ENCODE data around the gene ODAD4. TPM values are rescaled to one million over a fixed set of nuclear protein-coding genes. Genes with fewer than 3 reads are reported as not detected.

The ODAD4 gene
- total RNA-seq, 1 donor: 0.54 TPM

GRCh38 chr17:41937970-41938954 is 7.8 kb downstream of the ODAD4 start:
- peak in 2 of 3 donors; percentile 45 to 50 for DNase-seq (ENCODE audit: low read depth in 2 of 3, low spot score in 2 of 3)

- DNase-seq (ENCODE audit: low read depth in 2 of 3, low spot score in 2 of 3): no peak
Measured at GRCh38 chr17:41939044-41939692, 8.8 kb downstream of the ODAD4 start.

DNA sequence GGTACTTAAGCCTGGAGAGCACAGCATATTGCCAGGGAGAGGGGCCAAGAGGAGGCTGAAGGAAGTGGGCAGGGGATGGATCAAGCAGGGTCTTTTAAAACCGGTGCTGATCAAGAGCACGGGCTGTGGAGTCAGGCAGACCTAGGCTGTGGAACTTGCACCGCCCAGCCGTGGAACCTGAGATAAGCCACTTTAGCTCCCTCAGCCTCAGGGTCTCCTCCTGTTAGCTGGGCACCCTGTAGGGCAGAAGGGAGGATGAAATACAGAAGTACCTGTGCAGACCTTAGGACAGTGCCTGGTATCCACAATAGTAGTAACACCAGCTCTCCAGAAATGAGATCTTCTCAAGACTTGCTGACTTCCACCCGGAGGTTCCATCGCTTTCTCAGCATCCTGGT is 9.3 kb downstream of the ODAD4 start:
- no peak for DNase-seq (ENCODE audit: low read depth in 2 of 3, low spot score in 2 of 3)

GRCh38 chr17:41941168-41941567 is 10.8 kb downstream of the ODAD4 start:
- DNase-seq (ENCODE audit: low read depth in 2 of 3, low spot score in 2 of 3): no peak

GRCh38 chr17:41942626-41943373 is 12.4 kb downstream of the ODAD4 start:
- DNase-seq (ENCODE audit: low read depth in 2 of 3, low spot score in 2 of 3): no peak

DNA sequence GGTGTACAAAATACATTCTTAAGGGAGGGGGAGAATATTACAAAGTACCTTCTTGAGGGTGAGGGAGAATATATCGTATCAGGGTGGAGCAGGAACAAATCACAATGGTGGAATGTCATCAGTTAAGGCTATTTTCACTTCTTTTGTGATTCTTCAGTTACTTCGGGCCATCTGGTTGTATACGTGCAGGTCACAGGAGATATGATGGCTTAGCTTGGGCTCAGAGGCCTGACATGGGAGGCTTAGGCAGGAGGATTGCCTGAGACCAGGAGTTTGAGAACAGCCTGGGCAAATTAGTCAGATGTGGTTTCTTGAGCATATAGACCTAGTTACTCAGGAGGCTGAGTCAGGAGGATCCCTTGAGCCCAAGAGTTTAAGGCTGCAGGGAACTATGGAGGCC is 13.1 kb downstream of the ODAD4 start:
- no peak for DNase-seq (ENCODE audit: low read depth in 2 of 3, low spot score in 2 of 3)

DNA sequence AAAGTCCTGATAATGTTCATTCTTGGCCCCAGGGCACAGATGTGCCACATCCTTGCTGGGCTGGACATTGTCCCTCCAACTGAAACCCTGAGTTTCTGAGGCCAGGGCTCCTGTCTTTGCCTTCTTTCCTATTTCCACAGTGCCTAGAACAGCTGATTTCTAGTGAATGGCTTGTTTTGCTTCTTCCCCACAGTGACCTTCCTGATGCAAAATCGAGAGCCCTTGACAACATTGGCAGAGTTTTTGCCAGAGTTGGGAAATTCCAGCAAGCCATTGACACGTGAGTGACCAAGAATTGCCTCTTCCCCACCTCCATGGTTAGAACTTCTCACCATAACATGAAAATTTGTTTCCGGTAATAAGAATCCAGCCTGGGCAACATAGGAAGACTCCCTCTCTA is 14.5 kb downstream of the ODAD4 start:
- no peak for DNase-seq (ENCODE audit: low read depth in 2 of 3, low spot score in 2 of 3)

DNA sequence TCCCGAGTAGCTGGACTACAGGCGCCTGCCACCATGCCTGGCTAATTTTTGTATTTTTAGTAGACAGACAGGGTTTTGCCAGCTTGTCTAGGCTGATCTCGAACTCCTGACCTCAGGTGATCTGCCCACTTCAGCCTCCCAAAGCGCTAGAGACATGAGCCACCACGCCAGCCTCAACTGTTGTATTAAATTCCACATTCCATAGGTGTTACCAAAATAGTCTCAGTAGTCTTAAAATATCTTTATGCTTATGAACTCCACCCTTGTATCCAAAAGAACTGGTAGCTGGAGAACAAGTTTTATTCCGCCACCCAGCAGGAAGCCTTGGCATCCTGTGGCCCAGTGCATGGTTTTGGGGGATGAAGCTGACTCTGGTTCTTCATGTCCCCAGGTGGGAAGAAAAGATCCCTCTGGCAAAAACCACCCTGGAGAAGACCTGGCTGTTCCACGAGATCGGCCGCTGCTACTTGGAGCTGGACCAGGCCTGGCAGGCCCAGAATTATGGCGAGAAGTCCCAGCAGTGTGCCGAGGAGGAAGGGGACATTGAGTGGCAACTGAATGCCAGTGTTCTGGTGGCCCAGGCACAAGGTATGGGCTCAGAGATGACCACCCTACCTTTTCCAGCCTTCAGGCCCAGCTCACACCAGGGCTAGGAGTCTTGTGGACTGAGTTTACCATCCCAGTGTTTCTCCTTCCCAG is 18.5 kb downstream of the ODAD4 start:
- DNase-seq (ENCODE audit: low read depth in 2 of 3, low spot score in 2 of 3): no peak

DNA sequence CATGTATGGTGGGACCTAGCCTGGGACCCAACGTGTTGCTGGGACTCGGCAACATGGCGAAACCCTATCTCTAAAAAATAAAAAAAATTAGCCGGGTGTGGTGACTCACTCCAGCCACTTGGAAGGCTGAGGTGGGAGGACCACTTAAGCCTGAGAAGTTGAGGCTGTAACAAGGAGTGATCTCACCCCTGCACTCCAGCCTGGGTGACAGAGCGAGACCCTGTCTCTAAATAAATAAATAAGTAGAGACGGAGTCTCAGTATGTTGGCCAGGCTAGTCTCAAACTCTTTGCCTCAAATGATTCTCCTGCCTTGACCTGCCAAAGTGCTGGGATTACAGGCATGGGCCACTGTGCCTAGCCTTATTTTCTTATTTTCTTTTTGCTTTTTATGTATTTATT is 26.1 kb downstream of the ODAD4 start:
- no peak for DNase-seq (ENCODE audit: low read depth in 2 of 3, low spot score in 2 of 3)

GRCh38 chr17:41957031-41957868 is 26.8 kb downstream of the ODAD4 start:
- DNase-seq (ENCODE audit: low read depth in 2 of 3, low spot score in 2 of 3): no peak

DNA sequence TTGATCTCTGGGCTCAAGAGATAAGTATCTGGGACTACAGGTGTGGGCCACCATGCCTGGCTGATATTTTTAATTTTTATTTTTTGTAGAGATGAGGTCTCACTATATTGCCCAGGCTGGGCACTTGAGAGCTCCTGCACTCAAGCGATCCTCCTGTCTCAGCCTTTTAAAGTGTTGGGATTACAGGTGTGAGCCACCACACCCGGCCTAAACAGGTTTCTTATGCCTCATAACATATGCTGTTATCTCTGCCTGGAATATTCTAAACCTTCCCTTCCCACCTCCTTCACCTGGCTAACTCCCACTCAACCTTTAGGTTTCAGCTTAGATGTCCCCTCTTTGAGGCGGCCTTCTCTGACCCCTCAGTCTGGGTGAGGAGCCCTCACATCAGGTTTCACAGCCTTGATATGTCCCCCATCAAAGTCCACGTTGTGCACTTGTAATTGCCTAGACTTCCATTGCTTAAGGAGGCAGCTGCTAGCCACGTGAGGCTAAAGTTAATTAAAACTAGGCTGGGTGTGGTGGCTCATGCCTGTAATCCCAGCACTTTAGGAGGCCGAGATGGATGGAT is 27.5 kb downstream of the ODAD4 start:
- no peak for DNase-seq (ENCODE audit: low read depth in 2 of 3, low spot score in 2 of 3)

DNA sequence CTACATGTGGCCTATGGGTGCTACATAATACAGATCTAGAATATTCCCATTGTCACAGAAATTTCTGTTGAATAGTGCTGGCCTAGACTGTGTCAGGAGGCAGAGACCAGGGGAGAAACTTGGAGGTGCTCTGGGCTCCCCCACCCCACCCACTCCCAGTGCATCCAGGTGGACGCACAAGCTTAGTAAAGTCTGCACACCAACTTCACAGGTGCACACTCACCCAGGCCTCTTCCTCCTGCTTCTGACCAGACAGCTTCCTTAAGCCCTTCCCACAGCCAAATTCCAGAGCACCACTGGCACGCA is 28.6 kb downstream of the ODAD4 start:
- DNase-seq (ENCODE audit: low read depth in 2 of 3, low spot score in 2 of 3): no peak

DNA sequence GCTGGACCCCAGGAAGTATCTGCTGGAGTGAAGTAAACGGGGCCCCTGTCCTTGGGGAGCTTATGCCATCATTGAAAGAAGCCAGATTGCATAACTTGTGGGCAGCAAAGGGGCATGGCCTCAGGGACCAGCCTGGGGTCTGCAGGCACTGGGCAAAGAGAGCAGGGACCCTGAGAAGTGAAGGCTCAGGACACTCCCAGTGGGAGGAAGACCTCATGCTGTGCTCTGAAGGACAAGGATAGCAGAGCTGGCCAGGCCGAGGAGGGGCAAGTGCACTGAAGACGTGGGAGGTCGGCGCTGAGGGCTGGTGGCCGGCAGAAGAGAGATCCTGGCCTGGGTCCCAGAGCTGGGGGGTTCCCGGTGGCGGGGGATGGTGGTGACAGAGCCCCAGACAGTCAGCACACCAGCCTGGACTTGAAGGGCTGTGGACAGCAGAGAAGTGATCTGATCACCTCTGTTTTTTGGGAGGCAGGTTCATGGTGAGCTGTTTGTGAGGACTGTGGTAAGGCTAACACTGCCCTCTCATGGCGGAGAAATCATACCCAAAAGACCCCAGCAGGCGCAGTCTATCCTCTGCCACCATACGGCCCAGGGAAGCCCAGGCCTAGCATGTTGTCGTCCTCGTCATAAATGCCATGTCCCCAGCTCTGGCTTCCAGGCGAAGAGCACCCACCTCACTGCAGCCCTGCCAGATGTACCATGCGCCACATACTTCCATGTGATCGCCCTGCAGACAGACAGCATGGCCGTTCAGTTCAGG is 29.1 kb downstream of the ODAD4 start:
- peak in 2 of 3 donors; percentile 54 to 65 for DNase-seq (ENCODE audit: low read depth in 2 of 3, low spot score in 2 of 3)

DNA sequence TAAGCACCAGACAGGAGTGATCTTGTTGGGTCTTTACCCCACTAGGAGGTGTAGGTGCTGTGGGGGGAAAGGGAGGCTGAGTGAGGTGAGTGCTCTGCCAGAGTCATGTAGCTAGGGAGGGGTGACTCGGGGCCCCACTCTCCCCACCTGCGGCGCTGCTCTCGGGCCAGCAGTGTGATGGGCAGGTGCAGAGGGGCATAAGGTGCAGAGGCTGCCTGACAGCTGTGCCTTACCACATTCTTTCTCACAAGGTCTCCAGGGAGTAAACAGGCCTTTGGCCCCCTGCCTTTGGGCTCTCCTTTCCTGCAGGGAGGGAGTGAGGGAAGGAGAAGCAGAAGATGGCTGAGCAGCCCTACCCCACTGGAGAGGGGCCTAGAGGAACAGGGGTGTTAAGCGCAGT is 31.7 kb downstream of the ODAD4 start:
- no peak for DNase-seq (ENCODE audit: low read depth in 2 of 3, low spot score in 2 of 3)

DNA sequence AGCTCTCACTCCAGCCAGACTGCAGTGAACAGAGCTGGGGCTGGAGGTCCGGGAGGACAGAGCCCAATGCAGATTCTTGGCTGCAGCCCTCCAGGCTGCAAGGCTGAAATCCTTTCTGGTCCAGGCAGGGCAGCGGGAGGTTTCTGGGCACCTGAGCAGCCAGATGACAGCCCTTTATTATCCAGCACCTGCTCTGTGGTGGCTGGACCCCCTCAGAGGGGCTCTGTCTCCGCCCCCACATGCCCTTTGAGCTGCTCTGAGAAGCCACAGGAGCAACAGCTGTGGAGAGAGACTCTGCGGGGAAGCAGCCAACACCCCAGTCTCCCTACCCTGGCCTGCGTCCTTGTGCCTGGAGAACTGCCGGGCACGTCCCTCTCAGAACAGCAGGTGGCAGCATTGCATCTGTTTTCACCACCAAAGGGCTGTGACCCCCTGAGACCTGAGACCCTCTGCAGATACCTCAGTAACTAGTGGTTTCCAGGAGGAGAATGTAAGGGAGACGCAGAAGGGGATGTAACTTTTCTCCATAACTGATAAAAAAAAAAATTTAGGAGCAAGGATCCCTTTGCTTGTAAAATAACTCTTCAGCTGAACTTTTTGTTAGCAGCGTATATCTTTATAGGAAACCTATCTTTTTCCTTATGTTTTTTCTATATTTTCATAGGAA is 32.5 kb downstream of the ODAD4 start:
- DNase-seq (ENCODE audit: low read depth in 2 of 3, low spot score in 2 of 3): peak; percentile 34 to 84 (median 61)

DNA sequence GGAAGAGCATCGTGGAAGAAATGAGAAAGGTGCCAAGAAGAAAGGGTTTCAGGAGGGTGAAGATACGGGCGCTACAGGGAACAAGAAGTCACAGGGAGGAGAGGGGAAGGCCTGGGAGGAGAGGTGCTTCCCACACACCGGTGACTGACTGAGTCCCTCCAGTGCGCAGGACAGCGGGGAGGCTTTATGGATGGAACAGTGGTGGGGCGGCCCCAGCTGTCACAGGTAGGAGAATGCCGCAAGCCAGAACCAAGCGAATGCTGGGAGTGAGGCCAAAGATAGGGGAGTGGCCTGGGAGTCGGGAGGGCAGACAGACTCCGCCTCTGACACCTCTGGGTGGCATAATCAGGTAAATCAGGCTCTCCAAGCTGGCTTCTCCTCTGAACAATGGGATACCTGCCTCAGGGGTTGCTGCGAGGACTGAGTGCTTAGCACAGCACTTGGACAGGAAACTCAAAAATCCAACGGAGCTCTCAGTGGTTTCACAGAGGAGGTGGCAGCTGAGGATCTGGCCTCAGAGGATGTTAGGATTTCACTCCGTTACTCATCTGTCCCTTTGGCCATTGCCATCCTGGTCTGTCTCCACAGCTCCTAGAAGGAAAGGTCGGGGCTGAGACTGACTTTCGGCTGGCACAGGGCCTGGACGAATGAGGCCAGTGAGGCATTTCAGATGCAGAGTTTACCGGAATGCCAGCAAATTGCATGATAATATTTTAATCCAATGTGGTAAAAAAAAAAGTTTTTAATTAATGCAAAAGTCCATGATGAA is 35.5 kb downstream of the ODAD4 start:
- DNase-seq (ENCODE audit: low read depth in 2 of 3, low spot score in 2 of 3): peak; percentile 24 to 50 (median 39)

- DNase-seq (ENCODE audit: low read depth in 2 of 3, low spot score in 2 of 3): peak; percentile 80 to 94 (median 93)
Measured at GRCh38 chr17:41966463-41967140, 36.2 kb downstream of the ODAD4 start, which contains the start of gene CNP. CNP (plus strand) TSS chr17:41966795; CDS start chr17:41966885, 90 bp downstream.

Measured in hematopoietic multipotent progenitor cell (in vitro differentiated cells).